Rectal smooth muscle tissue (tissue), 1 donor: ENCODE measurements around the gene MTM1.

Source experiments
- H3K27ac ChIP-seq: one replicate; pipeline ENCODE4 v1.7.0; 2013; ENCODE audit warnings: low read depth, low read length, inconsistent platforms
- H3K27me3 ChIP-seq: one replicate; pipeline ENCODE4 v1.7.0; 2013; ENCODE audit warnings: low read length; ENCODE audit not compliant: control insufficient read depth, insufficient read depth
- H3K36me3 ChIP-seq: one replicate; pipeline ENCODE4 v1.7.0; 2013; ENCODE audit warnings: low read length; ENCODE audit not compliant: control insufficient read depth, insufficient read depth
- H3K4me1 ChIP-seq: one replicate; pipeline ENCODE4 v1.7.0; 2013; ENCODE audit warnings: low read length; ENCODE audit not compliant: control insufficient read depth, insufficient read depth
- H3K4me3 ChIP-seq: one replicate; pipeline ENCODE4 v1.7.0; 2013; ENCODE audit warnings: low read length
- H3K9ac ChIP-seq: one replicate; pipeline ENCODE4 v1.7.0; 2013; ENCODE audit warnings: low read length

The MTM1 gene

DNA sequence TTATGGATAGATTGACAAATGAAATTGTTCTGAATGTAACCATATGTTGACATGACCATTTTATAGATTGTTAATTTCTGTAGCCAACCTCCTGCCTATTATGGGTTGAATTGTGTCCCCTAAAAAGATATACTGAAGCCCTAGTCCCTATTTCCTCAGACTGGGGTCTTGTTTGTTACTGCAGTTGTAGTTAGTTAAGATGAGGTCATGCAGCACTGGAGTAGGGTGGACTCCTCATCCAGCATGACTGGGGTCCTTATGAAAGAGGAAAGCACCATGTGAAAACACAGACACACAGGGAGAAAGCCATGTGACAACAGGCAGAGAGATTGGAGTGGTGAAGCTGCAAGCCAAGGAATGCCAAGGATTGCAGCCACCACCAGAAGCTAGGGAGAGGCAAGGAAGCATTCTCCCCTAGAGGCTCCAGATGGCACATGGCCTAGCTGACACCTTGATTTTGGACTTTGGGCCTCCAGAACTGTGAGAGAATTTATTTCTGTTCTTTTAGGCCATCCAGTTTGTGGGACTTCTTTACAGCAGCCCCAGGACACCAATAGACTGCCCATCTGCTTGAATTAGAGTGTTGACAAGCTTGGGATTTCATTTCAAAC lies 14.0 kb downstream of the MTM1 start:
- Histone ChIP-seq H3K27ac (no peak overlapping the region), H3K36me3 (no peaks in the 10 kb centered on the region), H3K9ac (no peak overlapping the region), H3K4me1 (no peaks in the 10 kb centered on the region), H3K27me3 (no peaks in the 10 kb centered on the region), H3K4me3 (no peak overlapping the region)

DNA sequence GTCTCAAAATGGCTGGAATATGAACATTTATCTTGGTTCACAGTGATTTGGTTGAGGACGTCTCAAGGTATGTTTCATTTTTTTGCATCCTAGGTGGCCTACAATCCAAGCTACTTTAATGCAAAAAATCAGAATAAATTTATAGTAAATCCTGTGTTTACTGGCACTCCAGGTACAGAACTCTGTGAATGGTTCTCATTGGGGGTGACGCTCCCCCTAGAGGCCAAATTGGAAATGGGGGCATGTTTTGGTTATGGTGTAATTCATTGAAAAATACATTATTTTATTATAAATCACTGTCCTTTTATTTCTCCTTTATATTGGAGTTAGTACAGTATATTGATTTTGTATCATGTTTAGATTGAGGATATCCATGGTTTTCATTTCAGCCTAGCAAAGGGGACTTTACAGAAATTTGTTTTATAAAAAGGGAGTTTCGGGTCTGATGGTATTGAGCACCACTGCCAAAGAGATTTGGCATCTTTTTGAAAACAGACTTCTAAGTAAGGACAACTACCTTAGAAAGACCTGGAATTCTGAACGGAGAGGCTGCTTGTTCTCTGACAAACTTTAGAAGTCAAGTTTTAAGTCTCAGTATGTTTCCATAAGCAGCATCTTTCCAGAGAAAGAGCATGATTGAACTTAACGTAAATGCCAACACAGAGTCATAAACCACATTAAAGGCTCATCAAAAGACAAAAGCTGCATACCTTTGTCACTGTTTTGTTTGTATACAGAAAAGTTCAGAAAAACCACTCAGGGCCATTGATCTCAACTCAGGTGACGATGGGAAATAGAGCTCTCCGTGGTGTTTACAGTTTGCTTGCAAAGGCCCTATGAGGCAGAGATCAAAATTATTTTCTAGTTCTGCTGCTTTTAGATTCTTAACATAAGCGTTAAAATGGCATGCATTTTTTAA lies 19.4 kb downstream of the MTM1 start:
- Histone ChIP-seq H3K9ac (no peak overlapping the region), H3K36me3 (no peaks in the 10 kb centered on the region), H3K4me3 (no peak overlapping the region)

DNA sequence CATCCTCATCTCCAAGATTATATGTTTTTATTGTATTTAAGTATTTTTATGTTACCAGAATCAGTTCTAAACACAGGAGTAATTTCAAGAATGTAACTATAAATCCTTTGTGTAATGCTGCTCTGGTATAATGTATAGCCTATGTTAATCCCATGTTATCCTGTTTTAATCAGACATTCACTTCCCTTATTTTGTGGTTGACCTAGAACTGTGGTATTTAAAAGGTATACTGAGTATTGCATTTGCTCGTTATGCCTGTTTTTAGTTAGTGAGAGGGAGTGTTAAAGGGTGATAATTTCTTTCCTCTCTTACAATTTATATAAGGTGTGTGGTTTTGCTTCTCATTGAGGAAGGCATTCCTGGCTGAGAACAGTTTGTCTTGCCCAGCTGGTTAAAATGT lies 26.2 kb downstream of the MTM1 start:
- Histone ChIP-seq H3K4me3 (no peak overlapping the region), H3K36me3 (no peaks in the 10 kb centered on the region), H3K4me1 (no peaks in the 10 kb centered on the region), H3K27ac (no peak overlapping the region), H3K27me3 (no peaks in the 10 kb centered on the region), H3K9ac (no peak overlapping the region)

More for the DNA sequence above, 19.4 kb downstream of the MTM1 start:
- no peaks in the 10 kb centered on the region for H3K4me1 ChIP-seq
- no peaks in the 10 kb centered on the region for H3K27me3 ChIP-seq
- H3K27ac ChIP-seq = no peak overlapping the region

DNA sequence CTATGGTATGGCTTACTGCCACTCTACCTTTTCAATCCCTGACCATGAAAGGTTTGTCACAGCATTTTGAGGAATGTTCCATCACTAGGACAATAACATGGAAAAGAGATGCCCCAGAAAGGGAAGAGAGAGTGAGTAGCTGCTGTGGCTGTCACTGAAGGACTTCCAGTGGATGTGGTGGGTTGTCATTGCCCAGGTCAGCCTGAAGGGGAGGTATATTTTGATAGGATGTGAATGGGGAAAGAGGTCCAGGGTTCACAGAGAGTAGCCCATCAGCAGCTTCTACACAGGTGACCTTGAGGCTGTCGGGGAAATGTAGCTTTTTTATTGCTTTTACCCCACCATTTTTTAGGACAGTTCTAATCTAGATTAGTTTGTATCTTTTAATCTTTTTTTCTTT lies 30.8 kb downstream of the MTM1 start:
- Histone ChIP-seq H3K4me3 (no peak overlapping the region), H3K4me1 (no peaks in the 10 kb centered on the region), H3K36me3 (no peaks in the 10 kb centered on the region), H3K27me3 (no peaks in the 10 kb centered on the region), H3K9ac (no peak overlapping the region), H3K27ac (no peak overlapping the region)

DNA sequence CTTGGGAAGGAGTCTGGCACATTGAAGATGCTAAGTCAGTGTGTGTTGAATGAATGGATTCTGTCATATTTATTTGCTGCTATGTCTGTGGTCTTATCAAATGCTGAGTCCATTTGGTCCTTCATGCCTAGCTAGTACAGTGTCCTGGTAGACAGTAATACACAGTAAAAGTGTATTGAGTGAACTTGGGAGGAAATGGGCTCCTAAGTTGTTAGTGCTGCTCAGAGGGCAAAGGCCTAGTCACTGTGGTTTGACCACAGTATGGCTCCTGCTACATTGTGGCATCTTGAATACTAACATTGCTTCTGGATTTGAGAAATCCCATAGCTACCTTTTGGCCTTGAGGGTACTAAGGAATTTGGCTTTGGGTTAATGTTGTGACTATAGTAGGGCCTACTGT lies 33.9 kb downstream of the MTM1 start:
- H3K36me3 ChIP-seq = no peaks in the 10 kb centered on the region
- no peak overlapping the region for H3K4me3 ChIP-seq
- no peak overlapping the region for H3K27ac ChIP-seq
- no peaks in the 10 kb centered on the region for H3K27me3 ChIP-seq
- no peaks in the 10 kb centered on the region for H3K4me1 ChIP-seq
- no peak overlapping the region for H3K9ac ChIP-seq

DNA sequence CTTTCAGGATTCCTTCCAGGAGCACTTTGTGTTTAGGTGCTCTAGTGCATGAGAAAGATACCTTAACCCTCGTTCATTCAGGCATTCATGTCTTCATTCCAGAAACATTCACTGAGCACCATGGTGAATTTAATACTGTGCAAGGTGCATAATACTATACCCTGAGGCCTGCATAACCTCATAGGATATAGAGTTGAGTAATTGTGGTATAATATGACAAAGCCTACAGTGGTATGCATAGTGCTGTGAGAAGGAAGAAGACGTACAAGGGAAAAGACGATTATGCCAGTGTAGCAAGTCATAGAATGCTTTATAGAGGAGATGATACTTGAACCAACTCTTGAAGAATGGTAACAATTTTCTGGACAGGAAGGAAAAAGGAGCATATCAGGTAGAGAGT lies 34.3 kb downstream of the MTM1 start:
- no peak overlapping the region for H3K9ac ChIP-seq
- H3K27me3 ChIP-seq = no peaks in the 10 kb centered on the region
- H3K36me3 ChIP-seq = no peaks in the 10 kb centered on the region
- H3K27ac ChIP-seq = no peak overlapping the region
- H3K4me3 ChIP-seq = no peak overlapping the region
- H3K4me1 ChIP-seq = no peaks in the 10 kb centered on the region

DNA sequence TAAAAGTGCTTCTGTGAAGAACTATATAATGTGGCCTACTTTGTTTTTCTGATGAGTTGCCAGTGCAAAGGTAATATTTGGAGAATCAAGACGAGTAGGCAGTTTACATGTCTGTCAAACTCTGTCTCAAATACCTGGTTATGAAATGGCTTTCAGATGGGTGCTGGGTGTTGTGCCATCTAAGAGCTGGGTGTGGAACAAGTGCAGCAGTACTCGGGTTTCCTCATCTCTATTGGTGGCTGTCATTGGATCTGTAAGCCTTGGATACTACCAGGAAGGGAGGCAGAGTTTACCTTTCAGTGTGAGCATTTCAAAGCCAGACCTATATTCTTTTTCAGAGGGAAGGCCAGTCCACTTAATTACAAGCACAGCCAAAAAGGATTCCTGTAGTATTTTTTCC lies 37.2 kb downstream of the MTM1 start:
- Histone ChIP-seq H3K4me3 (no peak overlapping the region), H3K27me3 (no peaks in the 10 kb centered on the region), H3K36me3 (no peaks in the 10 kb centered on the region), H3K9ac (no peak overlapping the region), H3K4me1 (no peaks in the 10 kb centered on the region), H3K27ac (no peak overlapping the region)

DNA sequence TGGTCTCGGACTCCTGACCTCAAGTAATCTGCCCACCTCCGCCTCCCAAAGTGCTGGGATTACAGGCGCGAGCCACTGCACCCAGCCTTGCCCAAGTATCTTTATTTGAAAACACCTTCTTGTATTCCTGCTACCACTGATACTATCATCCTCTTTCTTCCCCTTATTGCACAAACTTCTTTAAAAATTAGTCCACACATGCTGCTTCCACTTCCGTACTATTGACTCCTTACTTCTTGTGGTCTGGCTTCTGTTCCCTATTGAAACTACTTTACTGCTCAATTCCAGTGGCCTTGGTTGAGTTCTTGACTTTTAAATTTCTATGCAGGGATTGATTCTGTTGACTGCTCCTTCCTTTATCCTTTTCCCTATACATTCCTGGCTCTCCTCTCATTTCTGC lies 38.8 kb downstream of the MTM1 start:
- Histone ChIP-seq H3K27ac (no peak overlapping the region), H3K36me3 (no peaks in the 10 kb centered on the region), H3K27me3 (no peaks in the 10 kb centered on the region), H3K9ac (no peak overlapping the region), H3K4me3 (no peak overlapping the region), H3K4me1 (no peaks in the 10 kb centered on the region)

DNA sequence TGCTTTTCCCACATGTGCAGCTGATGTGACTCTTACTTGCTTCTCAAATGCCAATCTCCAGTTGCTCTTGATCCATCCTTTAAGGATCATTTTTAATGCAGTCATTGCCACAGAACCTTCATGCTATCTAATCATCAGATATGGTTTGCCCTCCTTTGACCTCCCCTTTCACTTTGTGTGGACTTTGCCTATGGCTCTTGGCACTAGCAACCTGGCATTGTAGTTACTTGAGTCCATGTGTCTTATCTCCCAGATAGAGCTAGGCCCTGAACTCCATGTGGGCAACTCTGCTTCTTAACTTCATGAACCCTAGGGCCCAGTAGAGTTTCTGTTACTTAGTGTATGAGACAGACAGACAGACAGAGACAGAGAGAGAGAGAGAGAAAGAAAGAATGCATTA lies 41.6 kb downstream of the MTM1 start:
- Histone ChIP-seq H3K4me1 (no peaks in the 10 kb centered on the region), H3K36me3 (no peaks in the 10 kb centered on the region), H3K9ac (no peak overlapping the region), H3K27ac (no peak overlapping the region), H3K27me3 (no peaks in the 10 kb centered on the region), H3K4me3 (no peak overlapping the region)

DNA sequence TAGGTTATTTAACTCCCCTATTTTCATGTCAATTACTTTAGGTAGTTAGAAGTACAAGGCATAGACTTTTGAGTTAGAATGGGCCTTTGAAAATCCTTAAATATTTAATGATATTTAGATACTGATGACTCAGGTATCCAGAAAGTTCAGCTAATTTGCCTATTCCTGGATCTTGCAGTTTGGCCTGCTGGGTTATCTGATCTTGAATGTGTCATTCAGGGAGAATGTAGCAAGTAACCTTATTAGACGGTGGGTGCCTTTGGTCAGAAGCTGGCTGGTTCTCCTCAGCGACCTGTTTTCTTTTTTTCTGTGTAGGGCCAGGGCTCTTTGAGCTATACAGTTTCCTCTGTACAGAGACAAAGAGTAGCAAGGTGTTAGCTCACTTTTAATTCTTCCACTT lies 42.0 kb downstream of the MTM1 start:
- H3K9ac ChIP-seq = no peak overlapping the region
- H3K36me3 ChIP-seq = no peaks in the 10 kb centered on the region
- H3K4me3 ChIP-seq = no peak overlapping the region
- H3K27me3 ChIP-seq = no peaks in the 10 kb centered on the region
- H3K4me1 ChIP-seq = no peaks in the 10 kb centered on the region
- no peak overlapping the region for H3K27ac ChIP-seq

DNA sequence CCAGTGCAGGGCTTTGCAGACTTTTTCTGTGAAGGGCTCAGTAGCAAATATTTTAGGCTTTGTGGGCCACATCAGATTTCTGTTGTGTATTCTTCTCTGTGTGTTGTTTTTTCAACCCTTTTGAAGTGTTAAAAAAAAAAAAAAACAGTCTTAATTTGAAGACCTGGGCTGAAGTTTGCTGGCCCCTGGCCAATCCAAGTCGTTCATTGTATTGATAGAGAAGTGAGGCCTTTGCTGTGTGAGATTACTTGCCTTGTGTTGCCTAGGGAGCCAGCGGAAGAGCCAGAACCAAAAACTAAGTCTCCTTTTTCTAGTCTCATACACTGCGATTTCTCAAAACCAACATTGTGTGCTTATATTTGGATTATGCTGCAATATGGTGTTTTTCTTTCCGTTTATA lies 46.9 kb downstream of the MTM1 start:
- Histone ChIP-seq H3K4me3 (no peak overlapping the region), H3K36me3 (no peaks in the 10 kb centered on the region), H3K27me3 (no peaks in the 10 kb centered on the region), H3K27ac (no peak overlapping the region), H3K4me1 (no peaks in the 10 kb centered on the region), H3K9ac (no peak overlapping the region)

DNA sequence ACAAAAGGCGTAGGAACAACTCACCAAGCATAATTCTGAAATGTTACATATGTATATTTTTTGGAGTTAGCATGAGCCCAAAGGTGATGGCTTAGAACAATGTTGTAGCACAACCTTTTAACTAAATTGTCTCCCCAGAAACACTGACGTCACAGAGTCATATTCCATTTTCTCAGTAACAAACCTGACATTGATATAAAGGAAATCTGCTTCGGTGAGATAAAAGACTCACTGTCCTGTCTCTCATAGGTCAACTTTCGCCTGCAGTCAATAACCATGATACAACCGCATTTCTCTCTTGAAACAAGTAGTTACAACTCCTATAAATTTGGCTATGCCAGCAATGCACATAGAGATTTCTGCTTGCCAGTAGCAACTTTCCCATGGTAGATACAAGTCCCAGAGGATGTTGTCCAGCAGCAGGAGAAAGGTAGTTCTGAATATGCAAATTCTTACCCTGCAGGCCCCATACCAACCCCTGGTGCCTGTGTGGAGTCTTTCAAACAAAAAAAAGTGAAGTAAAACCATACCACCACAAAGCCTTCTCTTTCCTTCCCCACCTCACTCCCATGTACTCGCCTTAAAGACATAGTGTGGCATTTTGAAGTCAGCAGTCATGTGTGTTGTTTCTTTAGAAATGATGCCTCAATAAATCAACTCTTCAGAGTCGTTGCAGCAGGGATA lies 47.9 kb downstream of the MTM1 start:
- Histone ChIP-seq H3K4me3 (no peak overlapping the region), H3K4me1 (no peaks in the 10 kb centered on the region), H3K27ac (no peak overlapping the region), H3K36me3 (no peaks in the 10 kb centered on the region), H3K27me3 (no peaks in the 10 kb centered on the region), H3K9ac (no peak overlapping the region)
